HG03108 (cell line): ENCODE results near the gene HPN.
"Not testable (repeated sequence)": the region's sequence is repeated elsewhere in the genome, so short reads cannot be mapped to it uniquely, and the experiment has no call there.

Experiments used
- ATAC-seq: cut with Tn5 transposase; IDR thresholded peaks from one replicate; pipeline ENCODE4 v1.9.1; 2021; ENCODE audit warnings: moderate library complexity; ENCODE audit not compliant: unreplicated experiment

Gene HPN

GRCh38 chr19:35042056-35042730 lies 672 bp downstream of the HPN start:
- ATAC-seq = no peak

DNA sequence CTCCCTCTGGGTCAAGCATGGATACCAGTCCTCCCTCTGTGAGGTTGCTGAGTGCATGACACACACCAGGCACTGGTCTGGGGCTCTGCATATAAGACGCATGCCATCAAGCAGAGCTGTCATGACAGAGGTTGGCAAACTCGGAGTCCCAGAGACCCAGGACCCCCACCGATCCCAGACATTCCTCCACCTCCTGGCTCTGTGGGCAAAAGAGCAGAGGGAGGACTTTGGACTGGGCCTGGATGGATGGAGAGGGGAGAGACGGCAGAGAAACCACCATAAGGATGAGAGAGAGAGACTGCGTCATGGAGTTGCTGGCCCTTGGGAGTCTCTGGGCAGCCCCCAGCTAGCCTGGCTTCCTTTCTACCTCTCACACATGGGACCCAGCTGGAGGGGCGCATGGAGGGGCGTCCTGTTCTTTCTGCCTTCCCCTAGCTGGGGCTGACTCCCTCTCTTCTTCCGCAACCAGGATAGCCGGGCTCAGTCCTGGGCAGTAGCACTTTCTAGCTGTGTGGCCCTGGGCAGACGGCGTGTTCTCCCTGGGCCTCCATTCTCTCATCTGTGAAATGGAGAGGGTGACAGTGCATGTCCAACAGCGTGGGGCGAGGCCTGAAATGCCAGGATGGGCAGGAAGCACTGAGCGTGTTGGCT lies 1.6 kb downstream of the HPN start:
- ATAC-seq = no peak

GRCh38 chr19:35043906-35044305 lies 2.4 kb downstream of the HPN start:
- no peak for ATAC-seq

GRCh38 chr19:35044317-35045117 lies 3.0 kb downstream of the HPN start:
- ATAC-seq = no peak

DNA sequence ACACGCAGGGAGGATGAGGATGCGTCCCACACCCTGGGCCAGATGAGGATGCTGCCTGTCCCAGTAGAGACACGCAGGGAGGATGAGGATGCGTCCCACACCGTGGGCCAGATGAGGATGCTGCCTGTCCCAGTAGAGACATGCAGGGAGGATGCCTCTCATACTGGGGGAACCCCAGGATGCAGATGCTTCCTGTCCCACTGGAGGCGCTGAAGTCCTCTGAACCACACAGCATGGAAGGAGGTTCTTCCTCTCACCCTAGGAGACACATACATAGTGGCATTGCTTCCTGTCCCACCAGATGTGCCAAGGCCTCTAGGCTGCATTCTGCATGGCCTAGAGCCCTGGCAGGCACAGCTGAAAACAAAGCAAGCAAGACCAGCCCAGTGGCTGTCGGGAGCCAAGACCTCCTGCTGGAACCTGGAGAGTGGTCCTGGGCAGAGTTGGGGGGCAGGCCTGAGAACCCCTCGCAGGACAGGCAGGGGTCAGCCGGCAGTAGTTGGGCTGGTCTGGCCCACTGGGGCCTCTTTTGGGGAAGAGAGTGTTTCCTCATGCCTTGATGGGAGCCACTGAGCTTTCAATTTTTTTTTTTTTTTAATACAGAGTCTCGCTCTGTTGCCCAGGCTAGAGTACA lies 4.3 kb downstream of the HPN start:
- ATAC-seq = peak; percentile 85

DNA sequence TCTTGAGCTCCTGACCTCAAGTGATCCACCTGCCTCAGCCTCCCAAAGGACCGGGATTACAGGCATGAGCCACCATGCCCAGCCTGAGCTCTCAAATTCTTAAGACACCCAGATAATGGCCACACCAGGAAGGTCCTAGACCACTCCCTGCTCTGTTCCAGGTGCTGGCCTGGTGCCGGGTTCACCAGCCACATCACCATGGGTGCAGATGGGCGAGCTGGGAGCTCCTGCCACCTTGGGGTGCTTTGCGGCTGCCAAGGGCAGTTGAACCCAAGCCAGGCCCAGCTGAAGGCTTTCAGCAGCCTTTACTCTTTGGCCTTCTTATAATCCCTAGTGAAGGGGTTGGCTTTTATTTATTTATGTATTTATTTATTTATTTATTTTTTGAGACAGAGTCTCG lies 4.9 kb downstream of the HPN start:
- no peak for ATAC-seq

DNA sequence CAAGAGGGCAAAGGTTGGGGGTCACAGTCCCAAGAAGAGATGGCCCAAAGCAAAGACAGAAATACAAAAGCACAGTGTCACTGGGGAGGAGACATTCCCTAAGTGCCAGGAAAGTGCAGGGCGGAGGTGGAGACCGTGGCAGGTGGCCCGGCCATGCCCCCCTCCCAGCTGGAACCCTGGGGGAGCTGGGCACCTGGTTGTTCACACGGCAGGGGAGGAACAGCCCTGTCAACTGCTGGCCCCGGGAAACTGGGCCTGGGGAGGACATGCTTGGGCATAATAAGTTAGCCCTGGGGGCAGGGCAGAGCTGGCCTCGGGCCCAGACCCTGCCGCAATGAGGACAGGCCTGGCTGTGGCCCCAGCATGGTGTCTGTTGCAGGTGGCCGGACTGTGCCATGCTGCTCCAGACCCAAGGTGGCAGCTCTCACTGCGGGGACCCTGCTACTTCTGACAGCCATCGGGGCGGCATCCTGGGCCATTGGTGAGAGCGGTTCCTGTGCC lies 7.4 kb downstream of the HPN start:
- no peak for ATAC-seq

DNA sequence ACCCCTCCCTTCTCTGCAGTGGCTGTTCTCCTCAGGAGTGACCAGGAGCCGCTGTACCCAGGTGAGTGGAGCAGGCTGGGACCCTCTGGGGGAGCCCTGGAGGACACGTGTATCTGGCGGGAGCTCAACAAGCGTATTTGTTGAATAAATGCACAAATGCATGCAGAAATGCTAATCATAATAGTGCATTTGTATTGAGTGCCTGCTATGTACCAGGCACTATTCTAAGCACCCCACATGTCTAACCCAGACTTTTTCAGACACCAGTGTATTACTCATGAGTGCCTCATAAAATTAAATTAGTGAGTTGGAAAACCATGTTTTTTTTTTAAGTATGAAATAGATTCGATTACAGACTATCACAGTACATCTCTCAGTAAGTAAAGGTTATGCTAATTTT lies 7.9 kb downstream of the HPN start:
- no peak for ATAC-seq

DNA sequence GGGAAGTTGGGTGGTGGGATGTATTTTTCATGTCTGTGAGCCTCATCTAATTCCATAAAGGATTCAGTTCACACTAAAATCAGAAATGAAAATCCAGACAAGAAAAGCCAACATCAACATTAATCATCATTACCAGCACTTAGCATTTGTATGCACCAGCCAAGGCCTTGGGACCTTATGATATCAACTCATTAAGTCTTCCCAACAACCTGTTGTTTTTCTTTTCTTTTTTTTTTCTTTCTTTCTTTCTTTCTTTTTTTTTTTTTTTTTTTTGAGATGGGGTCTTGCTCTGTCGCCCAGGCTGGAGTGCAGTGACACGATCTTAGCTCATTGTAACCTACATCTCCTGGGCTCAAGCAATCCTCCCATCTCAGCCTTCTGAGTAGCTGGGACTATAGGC lies 9.1 kb downstream of the HPN start:
- not testable (repeated sequence) for ATAC-seq

DNA sequence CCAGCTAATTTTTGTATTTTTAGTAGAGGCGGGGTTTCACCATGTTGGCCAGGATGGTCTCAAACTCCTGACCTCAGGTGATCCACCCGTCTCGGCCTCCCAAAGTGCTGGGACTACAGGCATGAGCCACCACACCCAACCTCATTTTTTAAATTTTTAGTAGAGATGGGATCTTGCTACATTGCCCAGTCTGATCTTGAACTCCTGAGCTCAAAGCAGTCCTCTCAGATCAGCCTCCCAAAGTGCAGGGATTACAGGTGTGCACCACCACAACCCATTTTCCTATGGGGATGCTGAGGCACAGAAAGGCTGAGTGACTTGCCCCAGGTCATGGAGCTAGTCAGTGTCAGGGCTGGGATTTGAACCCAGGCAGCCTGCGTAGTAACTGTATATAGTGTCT lies 9.7 kb downstream of the HPN start:
- not testable (repeated sequence) for ATAC-seq

- ATAC-seq = no peak
Observed at GRCh38 chr19:35051796-35052195, 10.3 kb downstream of the HPN start.

DNA sequence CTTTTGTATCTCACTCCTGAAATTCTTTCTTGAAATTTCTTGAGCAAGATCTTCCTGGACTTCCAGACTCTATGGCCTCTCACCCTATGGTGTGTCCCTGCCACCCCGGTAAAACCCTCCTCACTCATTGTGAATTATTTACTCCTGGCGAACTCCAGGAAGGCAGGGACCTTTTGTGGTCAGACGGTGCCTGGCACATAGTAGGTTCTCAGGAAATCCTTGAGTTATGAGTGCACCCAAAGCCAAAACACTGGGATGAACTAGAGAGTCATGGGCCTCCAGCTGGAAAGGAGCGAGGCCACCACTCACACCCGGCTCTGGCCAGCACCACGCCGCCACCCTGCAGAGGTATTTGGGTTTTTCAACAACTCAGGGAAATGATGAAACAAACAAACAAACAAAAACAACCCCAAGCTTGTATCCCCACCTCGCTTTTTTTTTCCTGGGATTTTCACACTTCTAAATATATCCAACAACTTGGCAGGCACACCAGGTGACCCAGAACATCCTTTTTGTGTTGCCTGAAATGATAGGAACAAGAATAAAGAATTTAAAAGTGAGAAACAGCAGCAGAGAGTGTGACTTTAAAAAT lies 11.2 kb downstream of the HPN start:
- no peak for ATAC-seq

DNA sequence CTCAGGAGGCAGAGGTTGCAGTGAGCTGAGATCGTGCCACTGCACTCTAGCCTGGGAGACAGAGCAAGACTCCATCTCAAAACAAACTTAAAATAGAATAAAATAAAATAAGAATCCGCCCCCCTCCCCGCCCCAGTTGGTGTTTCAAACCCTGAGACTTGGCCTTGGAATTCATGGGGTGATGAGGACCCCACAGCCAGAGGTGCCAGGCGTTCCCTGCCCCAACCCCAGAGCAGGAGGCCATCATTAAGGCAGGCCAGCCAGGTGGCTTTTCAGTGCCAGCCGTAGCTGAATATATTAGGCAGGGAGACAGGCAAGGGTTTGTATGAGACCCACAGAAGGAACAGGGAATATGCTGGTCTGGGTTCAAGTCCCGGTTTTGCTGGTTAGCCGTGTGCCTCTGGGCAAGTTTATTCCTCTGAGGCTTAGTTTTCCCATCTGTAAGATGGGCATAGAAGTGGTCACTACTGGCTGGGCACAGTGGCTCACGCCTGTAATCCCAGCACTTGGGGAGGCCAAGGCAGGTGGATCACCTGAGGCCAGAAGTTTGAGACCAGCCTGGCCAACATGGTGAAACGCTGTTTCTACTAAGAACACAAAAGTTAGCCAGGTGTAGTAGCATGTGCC lies 12.3 kb downstream of the HPN start:
- ATAC-seq = no peak

GRCh38 chr19:35054626-35055025 lies 13.1 kb downstream of the HPN start:
- ATAC-seq = no peak

GRCh38 chr19:35055715-35056179 lies 14.2 kb downstream of the HPN start:
- ATAC-seq = no peak

DNA sequence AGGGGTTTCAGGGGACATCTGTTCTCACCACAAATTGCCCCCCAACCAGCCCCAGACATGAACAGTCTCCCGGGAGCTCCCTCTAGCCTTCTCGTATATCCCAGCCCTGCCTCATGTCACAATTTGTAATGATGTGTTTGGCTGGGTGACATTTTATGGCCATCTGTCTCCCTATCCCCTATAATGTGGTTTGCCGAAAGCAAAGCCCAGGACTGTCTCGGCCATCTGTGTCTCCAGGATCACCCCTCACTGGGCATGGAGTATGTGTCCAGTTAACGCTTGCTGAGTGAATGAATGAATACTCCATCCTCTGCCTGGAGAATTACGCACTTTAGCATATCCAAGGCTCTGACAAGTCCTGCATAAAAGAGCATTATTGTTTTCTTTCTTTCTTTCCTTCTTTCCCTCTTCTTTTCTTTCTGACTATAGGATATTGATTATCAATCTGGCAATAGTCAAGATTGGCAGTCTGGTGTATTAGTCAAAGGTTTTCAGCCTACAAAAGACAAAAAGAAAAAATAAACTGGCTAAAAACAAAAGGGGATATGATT lies 15.1 kb downstream of the HPN start:
- no peak for ATAC-seq

- ATAC-seq = no peak
Observed at GRCh38 chr19:35058370-35058769, 16.8 kb downstream of the HPN start.

- ATAC-seq = no peak
Observed at GRCh38 chr19:35059006-35059798, 17.7 kb downstream of the HPN start.

DNA sequence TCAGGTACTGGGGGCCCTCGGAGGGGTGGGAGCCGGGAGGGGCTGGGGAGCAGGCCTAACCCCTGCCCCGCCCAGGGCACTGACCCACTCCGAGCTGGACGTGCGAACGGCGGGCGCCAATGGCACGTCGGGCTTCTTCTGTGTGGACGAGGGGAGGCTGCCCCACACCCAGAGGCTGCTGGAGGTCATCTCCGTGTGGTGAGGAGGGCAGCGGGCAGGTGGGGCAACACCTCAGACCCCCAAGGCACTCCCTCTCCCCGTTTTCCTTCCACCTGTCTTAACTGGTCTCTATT lies 18.2 kb downstream of the HPN start:
- ATAC-seq = no peak
